ENCODE data around the gene CCDC106.

The CCDC106 gene

GRCh38 chr19:55674841-55675660 lies 27.0 kb downstream of the CCDC106 start, which contains the start of gene EPN1:
TSS of gene EPN1 (plus strand) at chr19:55675226. CDS start at chr19:55678628, 3,402 bp downstream.
- H3K27ac Mint-ChIP-seq: peak within 1 kb of the TSS; percentile 94
- peak; percentile 82 for ATAC-seq
- no peaks in the 10 kb centered on the region for H3K9me3 Mint-ChIP-seq
- H3K36me3 Mint-ChIP-seq: peaks cover 67% of the 10 kb centered on the region
- no peaks in the 10 kb centered on the region for H3K27me3 Mint-ChIP-seq
- peak within 1 kb of the TSS; percentile 98 for H3K4me3 Mint-ChIP-seq
- peaks cover 84% of the 10 kb centered on the region for H3K4me1 Mint-ChIP-seq

- no peak for ATAC-seq
- H3K27ac Mint-ChIP-seq: peak overlapping the region; percentile 94
Observed at GRCh38 chr19:55675661-55676354, 27.8 kb downstream of the CCDC106 start.

GRCh38 chr19:55676383-55676782 lies 28.4 kb downstream of the CCDC106 start:
- H3K4me1 Mint-ChIP-seq: peaks cover 82% of the 10 kb centered on the region
- H3K36me3 Mint-ChIP-seq: peaks cover 65% of the 10 kb centered on the region
- H3K4me3 Mint-ChIP-seq: peak overlapping the region; percentile 98
- H3K27me3 Mint-ChIP-seq: no peaks in the 10 kb centered on the region
- H3K9me3 Mint-ChIP-seq: no peaks in the 10 kb centered on the region
- no peak for ATAC-seq
- peak overlapping the region; percentile 94 for H3K27ac Mint-ChIP-seq

More at GRCh38 chr19:55675661-55676354, 27.8 kb downstream of the CCDC106 start:
- H3K4me3 Mint-ChIP-seq: peak overlapping the region; percentile 98
- no peaks in the 10 kb centered on the region for H3K27me3 Mint-ChIP-seq
- H3K4me1 Mint-ChIP-seq: peaks cover 85% of the 10 kb centered on the region
- H3K36me3 Mint-ChIP-seq: peaks cover 68% of the 10 kb centered on the region
- no peaks in the 10 kb centered on the region for H3K9me3 Mint-ChIP-seq

- no peaks in the 10 kb centered on the region for H3K9me3 Mint-ChIP-seq
- peak overlapping the region; percentile 98 for H3K4me3 Mint-ChIP-seq
- H3K36me3 Mint-ChIP-seq: peaks cover 60% of the 10 kb centered on the region
- H3K4me1 Mint-ChIP-seq: peaks cover 77% of the 10 kb centered on the region
- no peaks in the 10 kb centered on the region for H3K27me3 Mint-ChIP-seq
- no peak for ATAC-seq
- H3K27ac Mint-ChIP-seq: peak overlapping the region; percentile 94
Observed at GRCh38 chr19:55676889-55677505, 29.0 kb downstream of the CCDC106 start.

DNA sequence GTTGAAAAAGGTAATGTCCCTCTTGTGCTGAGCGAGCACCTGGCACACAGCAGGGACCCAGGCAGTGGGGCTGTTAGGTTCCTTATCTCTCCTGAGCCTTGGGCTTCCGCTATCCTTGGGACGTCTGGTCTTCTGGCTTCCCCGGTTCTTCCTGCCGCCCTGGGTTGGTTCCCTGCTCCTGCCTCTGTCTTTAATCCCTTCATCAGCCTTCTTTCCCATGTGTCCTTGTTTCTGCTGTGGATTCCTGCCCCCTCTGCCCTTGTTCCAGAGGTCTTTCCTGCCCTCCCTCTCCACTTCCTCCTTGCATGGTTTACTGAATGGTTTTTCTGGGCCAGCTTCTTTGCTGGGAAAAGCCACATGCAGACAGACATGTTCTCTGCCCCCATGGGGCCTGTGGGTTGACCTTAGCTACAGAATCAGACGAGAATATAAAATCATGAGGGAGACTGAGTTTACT lies 29.6 kb downstream of the CCDC106 start:
- peak; percentile 3 for ATAC-seq
- peak overlapping the region; percentile 94 for H3K27ac Mint-ChIP-seq
- no peaks in the 10 kb centered on the region for H3K9me3 Mint-ChIP-seq
- H3K4me1 Mint-ChIP-seq: peaks cover 72% of the 10 kb centered on the region
- no peaks in the 10 kb centered on the region for H3K27me3 Mint-ChIP-seq
- H3K36me3 Mint-ChIP-seq: peaks cover 56% of the 10 kb centered on the region
- peak overlapping the region; percentile 98 for H3K4me3 Mint-ChIP-seq

DNA sequence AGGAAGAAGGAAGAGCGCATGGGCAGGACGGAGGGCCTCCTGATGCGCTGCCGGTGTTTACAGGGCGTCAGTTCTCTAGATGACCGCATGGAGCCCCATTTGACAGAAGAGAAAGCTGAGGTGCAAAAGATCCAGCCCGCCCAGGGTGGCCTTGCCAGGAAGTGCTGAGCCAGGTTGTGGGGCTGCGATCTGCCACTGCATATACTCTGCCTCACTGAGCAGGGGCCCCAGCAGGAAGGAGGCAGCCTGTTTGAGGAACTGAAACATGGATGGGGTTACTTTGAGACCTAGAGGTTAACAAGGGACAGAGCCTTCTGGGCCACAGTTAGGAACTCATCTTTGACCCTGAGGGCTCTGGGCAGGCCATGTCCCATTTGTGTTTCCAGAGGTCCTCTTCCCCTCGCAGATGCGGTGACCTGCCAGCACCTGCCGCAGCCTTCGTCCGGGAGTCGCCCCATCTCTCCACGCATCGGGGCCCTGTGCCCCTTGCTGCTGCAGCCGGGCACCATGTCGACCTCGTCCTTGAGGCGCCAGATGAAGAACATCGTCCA lies 30.2 kb downstream of the CCDC106 start:
- Mint-ChIP-seq H3K27me3 (no peaks in the 10 kb centered on the region), H3K4me3 (peak overlapping the region; percentile 98), H3K27ac (peak overlapping the region; percentile 94), H3K4me1 (peaks cover 71% of the 10 kb centered on the region), H3K9me3 (no peaks in the 10 kb centered on the region), H3K36me3 (peaks cover 53% of the 10 kb centered on the region)
- peak; percentile 96 for ATAC-seq

GRCh38 chr19:55679343-55680257 lies 31.6 kb downstream of the CCDC106 start:
- Mint-ChIP-seq H3K9me3 (no peaks in the 10 kb centered on the region), H3K4me1 (peaks cover 60% of the 10 kb centered on the region)

GRCh38 chr19:55680339-55681130 lies 32.5 kb downstream of the CCDC106 start:
- H3K27ac Mint-ChIP-seq: no peak overlapping the region
- H3K9me3 Mint-ChIP-seq: no peaks in the 10 kb centered on the region
- ATAC-seq: no peak
- H3K4me1 Mint-ChIP-seq: peaks cover 65% of the 10 kb centered on the region
- H3K36me3 Mint-ChIP-seq: peaks cover 56% of the 10 kb centered on the region
- peak overlapping the region; percentile 22 for H3K4me3 Mint-ChIP-seq
- H3K27me3 Mint-ChIP-seq: no peaks in the 10 kb centered on the region

More at GRCh38 chr19:55679343-55680257, 31.6 kb downstream of the CCDC106 start:
- no peak overlapping the region for H3K4me3 Mint-ChIP-seq
- H3K27me3 Mint-ChIP-seq: no peaks in the 10 kb centered on the region
- peaks cover 51% of the 10 kb centered on the region for H3K36me3 Mint-ChIP-seq
- peak overlapping the region; percentile 94 for H3K27ac Mint-ChIP-seq
- ATAC-seq: no peak

DNA sequence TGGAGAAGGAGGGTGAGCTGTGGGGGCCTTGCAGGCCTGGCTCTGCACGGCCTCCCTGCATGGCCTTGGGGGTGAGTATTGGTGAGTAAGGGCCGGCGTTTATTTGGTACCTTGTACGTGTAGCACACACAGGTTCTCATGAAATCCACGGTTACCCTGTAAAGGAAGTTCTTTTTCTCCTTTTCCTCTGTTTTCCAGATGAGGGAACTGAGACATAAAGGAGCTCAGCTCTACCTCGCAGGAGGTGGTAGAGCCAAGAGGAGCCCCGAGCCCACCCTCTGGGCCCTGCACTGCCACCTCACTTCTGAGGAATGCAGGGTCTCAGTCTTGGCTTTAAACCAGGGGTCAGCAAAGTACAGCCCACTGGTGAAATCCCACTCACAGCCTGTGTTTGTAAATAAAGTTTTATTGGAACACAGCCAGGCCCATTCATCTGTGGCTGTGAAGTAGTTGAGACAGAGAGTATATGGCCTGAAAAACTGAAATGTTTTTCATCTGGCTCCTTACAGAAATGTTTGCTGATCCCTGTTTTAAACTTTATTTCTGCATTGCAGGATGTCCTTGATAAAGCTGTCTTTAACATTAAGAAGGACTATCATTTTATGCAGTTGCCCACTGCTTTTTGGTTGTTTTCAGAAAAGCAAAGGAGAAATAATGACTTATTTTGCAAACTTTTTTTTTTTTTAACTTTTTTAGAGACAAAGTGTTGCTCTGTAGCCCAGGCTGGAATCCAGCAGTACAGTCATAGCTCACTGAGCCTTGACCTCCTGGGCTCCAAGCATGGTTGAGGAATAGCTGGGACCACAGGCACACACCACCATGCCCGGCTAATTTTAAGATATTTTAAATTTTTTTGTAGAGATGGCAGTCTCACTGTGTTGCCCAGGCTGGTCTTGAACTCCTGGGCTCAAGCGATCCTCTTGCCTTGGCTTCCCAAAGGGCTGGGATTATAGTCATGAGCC lies 33.4 kb downstream of the CCDC106 start:
- Mint-ChIP-seq H3K4me3 (no peak overlapping the region), H3K4me1 (peaks cover 67% of the 10 kb centered on the region), H3K9me3 (no peaks in the 10 kb centered on the region), H3K27ac (no peak overlapping the region), H3K27me3 (no peaks in the 10 kb centered on the region), H3K36me3 (peaks cover 62% of the 10 kb centered on the region)
- ATAC-seq: no peak

DNA sequence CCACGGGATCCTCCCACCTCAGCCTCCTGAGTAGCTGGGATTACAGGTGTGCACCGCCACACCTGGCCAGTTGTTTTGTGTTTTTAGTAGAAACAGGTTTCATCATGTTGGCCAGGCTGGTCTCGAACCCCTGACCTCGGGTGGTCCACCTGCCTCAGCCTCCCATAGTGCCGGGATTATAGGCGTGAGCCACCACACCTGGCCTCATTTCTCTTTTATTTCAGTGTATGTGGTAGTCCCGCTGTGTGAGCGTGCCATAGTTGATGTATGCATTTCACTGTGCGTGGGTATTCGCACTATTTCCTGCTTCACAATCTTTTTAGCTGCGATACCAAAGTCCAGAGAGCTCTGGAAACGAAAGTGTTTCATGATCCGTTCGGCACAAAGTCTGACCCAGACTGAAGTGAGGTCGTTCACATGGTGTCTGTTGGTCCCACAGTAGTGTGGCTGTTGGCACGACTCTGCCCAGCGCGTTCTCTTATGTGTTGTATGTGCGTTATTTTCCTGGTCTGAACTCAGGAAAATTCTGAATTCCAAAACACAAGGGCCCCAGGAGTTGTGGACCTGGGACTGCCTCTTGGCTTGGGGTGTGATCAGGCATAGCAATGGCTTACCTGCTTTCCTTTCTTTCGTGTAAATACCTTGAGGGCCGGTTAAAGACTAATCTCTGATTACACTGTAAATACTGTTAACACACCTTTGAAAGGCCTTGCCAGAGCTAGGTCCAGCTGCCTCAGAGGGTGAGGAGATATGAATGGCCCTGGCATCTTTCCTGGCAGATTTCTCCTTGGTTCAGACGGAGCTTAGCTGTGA lies 35.6 kb downstream of the CCDC106 start:
- H3K36me3 Mint-ChIP-seq: peaks cover 60% of the 10 kb centered on the region
- H3K27ac Mint-ChIP-seq: no peak overlapping the region
- H3K9me3 Mint-ChIP-seq: no peaks in the 10 kb centered on the region
- peaks cover 67% of the 10 kb centered on the region for H3K4me1 Mint-ChIP-seq
- no peaks in the 10 kb centered on the region for H3K27me3 Mint-ChIP-seq
- no peak overlapping the region for H3K4me3 Mint-ChIP-seq
- ATAC-seq: no peak

- H3K9me3 Mint-ChIP-seq: no peaks in the 10 kb centered on the region
- ATAC-seq: no peak
- peaks cover 65% of the 10 kb centered on the region for H3K4me1 Mint-ChIP-seq
- peaks cover 58% of the 10 kb centered on the region for H3K36me3 Mint-ChIP-seq
- H3K27ac Mint-ChIP-seq: no peak overlapping the region
- H3K27me3 Mint-ChIP-seq: no peaks in the 10 kb centered on the region
- no peak overlapping the region for H3K4me3 Mint-ChIP-seq
Observed at GRCh38 chr19:55684946-55685681, 37.1 kb downstream of the CCDC106 start.

Data from stimulated activated memory B cell treated with anti-CD40 and anti-IgM and Interleukin-4, amounts not matched to agents 10 μg/mL and 1 μg/mL and 100 μg/mL, for 72 hours (primary cell).